BLaER1 treated with 17β-estradiol and CSF1 and Interleukin-3, amounts not matched to agents 10 nM and 100 nM (cell line): Measurements from ENCODE around the gene ZC3H7A.

Experiments
- H3K27ac ChIP-seq, 11 experiments: shearing (Covaris generic); formaldehyde crosslinking; 2 replicates each; pipeline ENCODE4 v1.8.1; 2022
- H3K27me3 ChIP-seq, 11 experiments: shearing (Covaris generic); formaldehyde crosslinking; 2 replicates each; pipeline ENCODE4 v1.8.1; 2022
- H3K36me3 ChIP-seq, 11 experiments: shearing (Covaris generic); formaldehyde crosslinking; 2 replicates each; pipeline ENCODE4 v1.8.1; 2022
- H3K4me1 ChIP-seq, 10 experiments: shearing (Covaris generic); formaldehyde crosslinking; 2 replicates each; pipeline ENCODE4 v1.8.1; 2022
- H3K4me2 ChIP-seq, 11 experiments: shearing (Covaris generic); formaldehyde crosslinking; 2 replicates each; pipeline ENCODE4 v1.8.1; 2022
- H3K4me3 ChIP-seq, 10 experiments: shearing (Covaris generic); formaldehyde crosslinking; 2 replicates each; pipeline ENCODE4 v1.8.1; 2022
- H3K9ac ChIP-seq, 11 experiments: shearing (Covaris generic); formaldehyde crosslinking; 2 replicates each; pipeline ENCODE4 v1.8.1; 2022
- H3K9me3 ChIP-seq, 11 experiments: shearing (Covaris generic); formaldehyde crosslinking; replicated peaks in 1 of 11; 2 replicates each; pipeline ENCODE4 v1.8.1; 2022
- H4K20me1 ChIP-seq, 11 experiments: shearing (Covaris generic); formaldehyde crosslinking; 2 replicates each; pipeline ENCODE4 v1.8.1; 2022
- Cebpa-rat ChIP-seq, 11 experiments: shearing (Covaris generic); IDR thresholded peaks; 2 replicates each; pipeline ENCODE4 v1.8.1; 2022

Gene ZC3H7A

DNA sequence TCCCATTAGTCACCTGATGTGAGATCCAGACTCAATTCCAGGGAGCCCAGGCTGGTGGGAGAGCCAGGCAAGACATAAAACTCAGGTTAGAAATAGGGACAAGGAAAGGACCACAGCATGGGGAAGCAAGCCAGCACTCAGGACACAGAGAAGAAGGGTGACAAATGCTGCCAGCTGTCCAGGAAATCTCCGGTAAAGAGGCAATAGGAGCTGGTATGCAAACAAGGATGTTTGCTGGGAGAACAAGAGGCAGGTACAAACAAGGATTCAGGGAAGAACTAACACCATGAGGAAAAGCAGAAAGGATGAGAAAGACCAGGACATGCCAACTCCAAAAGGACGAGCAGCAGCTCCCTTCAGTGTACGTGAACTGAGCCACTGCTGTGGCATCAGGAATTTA, 44.2 kb downstream of the ZC3H7A start:
- no peak overlapping the region for H3K9ac ChIP-seq
- H3K27ac ChIP-seq = no peak overlapping the region
- H3K27me3 ChIP-seq = no peaks in the 10 kb centered on the region
- no peak for TF ChIP-seq Cebpa-rat (IDR thresholded peaks at IDR 0.05)
- peaks cover 88 to 100% (median 95%) of the 10 kb centered on the region in 11 experiments for H3K36me3 ChIP-seq
- no peak overlapping the region for H3K4me2 ChIP-seq
- peaks cover 0 to 16% (median under 1%) of the 10 kb centered on the region in 10 experiments; a peak in 8 of 20 replicates for H3K4me1 ChIP-seq
- peaks cover 0 to 25% (median 0%) of the 10 kb centered on the region in 11 experiments; a peak in 6 of 22 replicates for H4K20me1 ChIP-seq
- no peaks in the 10 kb centered on the region for H3K9me3 ChIP-seq
- H3K4me3 ChIP-seq = no peak overlapping the region

DNA sequence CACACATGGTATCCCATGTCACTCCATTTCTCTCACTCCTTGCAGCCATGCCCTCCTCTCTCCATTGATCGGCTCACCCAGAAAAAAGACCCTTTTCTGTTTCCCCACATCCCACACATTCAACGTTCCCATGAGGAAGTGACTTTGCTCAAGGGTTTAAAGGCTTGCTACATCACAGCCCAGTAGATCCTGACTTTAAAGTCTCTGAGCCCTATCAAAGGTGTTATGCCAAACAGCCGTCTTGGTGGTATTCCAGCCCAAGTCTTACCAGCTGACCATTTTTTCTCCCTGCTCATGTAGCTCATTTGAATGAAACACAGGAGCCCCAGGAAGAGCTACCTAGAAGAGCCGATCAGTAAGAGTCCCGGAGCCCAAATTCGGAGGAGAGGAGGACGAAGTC, 47.0 kb downstream of the ZC3H7A start:
- Histone ChIP-seq H3K36me3 (peaks cover 62 to 80% (median 73%) of the 10 kb centered on the region in 11 experiments), H3K4me1 (peaks cover 0 to 19% (median 0%) of the 10 kb centered on the region in 10 experiments; a peak in 6 of 20 replicates), H3K9me3 (no peaks in the 10 kb centered on the region), H3K27me3 (no peaks in the 10 kb centered on the region), H4K20me1 (peaks cover 0 to 25% (median 0%) of the 10 kb centered on the region in 11 experiments; a peak in 4 of 22 replicates), H3K4me2 (no peak overlapping the region), H3K4me3 (no peak overlapping the region), H3K9ac (no peak overlapping the region), H3K27ac (no peak overlapping the region)
- no peak for TF ChIP-seq Cebpa-rat (IDR thresholded peaks at IDR 0.05)

DNA sequence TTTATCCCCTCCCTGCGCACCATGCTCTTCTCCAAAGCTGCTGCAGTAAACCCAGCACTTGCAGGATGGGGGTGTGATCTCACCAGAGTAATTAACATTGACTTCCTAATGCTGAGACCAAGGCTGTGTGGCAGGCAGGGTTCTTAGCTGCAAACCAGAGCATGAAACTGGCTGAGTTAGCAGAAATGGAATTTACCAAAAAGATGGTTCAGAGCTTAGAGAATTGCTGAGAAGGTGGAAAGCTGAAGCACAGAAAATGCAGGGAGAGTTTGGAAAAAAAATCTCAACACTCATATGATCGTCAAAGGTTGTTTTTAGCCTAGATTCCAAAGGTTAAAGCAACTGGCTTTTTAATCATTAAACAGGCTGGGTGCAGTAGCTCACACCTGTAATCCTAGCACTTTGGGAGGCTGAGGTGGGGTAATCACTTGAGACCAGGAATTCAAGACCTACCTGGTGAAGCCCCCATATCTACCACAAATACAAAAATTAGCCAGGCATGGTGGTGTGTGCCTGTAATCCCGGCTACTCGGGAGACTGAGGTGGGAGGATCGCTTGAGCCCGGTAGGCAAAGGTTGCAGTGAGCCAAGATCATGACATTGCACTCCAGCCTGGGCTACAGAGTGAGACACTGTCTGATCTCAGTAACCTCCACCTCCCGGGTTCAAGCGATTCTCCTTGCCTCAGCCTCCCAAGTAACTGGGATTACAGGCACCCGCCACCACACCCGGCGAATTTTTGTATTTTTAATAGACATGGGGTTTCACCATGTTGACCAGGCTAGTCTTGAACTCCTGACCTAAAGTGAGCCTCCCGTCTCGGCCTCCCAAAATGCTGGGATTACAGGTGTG, 48.4 kb downstream of the ZC3H7A start:
- Histone ChIP-seq H3K36me3 (peaks cover 49 to 66% (median 59%) of the 10 kb centered on the region in 11 experiments), H3K27me3 (no peaks in the 10 kb centered on the region), H3K9me3 (no peaks in the 10 kb centered on the region), H3K4me3 (no peak overlapping the region), H3K27ac (peak overlapping the region in 2 of 11 experiments; percentile 31 to 32; a peak in 3 of 22 replicates), H3K4me2 (peak overlapping the region in 3 of 11 experiments; percentile 14 to 82 (median 61); a peak in 5 of 22 replicates), H3K9ac (no peak overlapping the region), H3K4me1 (peaks cover 4 to 24% (median 7%) of the 10 kb centered on the region in 10 experiments; a peak in 19 of 20 replicates), H4K20me1 (peaks cover 0 to 20% (median 0%) of the 10 kb centered on the region in 11 experiments; a peak in 3 of 22 replicates)
- TF ChIP-seq Cebpa-rat (IDR thresholded peaks at IDR 0.05) = no peak

DNA sequence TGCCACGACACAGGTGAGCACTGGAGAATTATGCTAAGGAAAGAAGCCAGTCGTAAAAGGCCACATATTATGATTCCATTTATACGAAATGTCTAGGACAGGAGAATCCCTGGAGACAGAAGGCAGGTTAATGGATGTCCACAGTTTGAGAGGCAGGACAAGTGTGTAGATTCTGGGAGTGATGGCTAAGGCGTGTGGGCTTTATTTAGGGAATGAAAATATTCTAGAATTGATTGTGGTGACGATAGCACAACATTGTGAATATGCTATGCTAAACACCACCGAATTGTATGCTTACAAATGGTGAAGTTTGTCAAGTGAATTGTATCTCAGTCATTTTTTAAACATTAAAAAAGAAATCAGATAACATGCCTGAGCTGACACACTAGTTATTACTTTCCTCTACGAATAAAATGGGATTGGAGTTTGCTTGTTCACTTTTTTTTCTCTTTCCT, 49.1 kb downstream of the ZC3H7A start:
- TF ChIP-seq Cebpa-rat (IDR thresholded peaks at IDR 0.05) = no peak
- no peak overlapping the region for H3K9ac ChIP-seq
- H3K4me1 ChIP-seq = peaks cover 10 to 29% (median 13%) of the 10 kb centered on the region in 10 experiments
- no peaks in the 10 kb centered on the region for H3K9me3 ChIP-seq
- peak overlapping the region in 3 of 11 experiments; percentile 14 to 82 (median 61); a peak in 4 of 22 replicates for H3K4me2 ChIP-seq
- peaks cover 0 to 15% (median 0%) of the 10 kb centered on the region in 11 experiments; a peak in 3 of 22 replicates for H4K20me1 ChIP-seq
- no peak overlapping the region for H3K4me3 ChIP-seq
- no peaks in the 10 kb centered on the region for H3K27me3 ChIP-seq
- H3K36me3 ChIP-seq = peaks cover 42 to 59% (median 52%) of the 10 kb centered on the region in 11 experiments
- no peak overlapping the region for H3K27ac ChIP-seq

DNA sequence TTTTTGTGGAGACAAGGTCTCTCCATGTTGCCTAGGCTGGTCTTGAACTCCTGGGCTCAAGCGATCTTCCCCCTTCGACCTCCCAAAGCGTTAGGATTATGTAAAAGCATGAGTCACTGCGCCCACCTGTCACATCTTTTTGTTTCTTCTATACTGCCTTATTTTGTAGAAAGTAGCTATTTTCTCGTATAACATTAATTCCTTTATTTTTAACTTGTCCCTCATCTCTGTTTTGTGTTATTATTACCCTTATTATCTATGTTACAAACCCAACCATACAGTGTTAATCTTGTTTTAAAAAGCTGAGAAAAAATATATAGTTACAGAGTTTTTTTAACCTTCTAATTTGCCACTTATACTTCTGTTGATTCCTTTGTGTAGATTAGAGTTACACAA, 53.0 kb downstream of the ZC3H7A start:
- peaks cover 35 to 52% (median 39%) of the 10 kb centered on the region in 10 experiments for H3K4me1 ChIP-seq
- H3K9me3 ChIP-seq = no peaks in the 10 kb centered on the region
- peak overlapping the region in 2 of 11 experiments; percentile 48 to 96; a peak in 5 of 22 replicates for H3K9ac ChIP-seq
- H4K20me1 ChIP-seq = peaks cover 18 to 37% (median 27%) of the 10 kb centered on the region in 11 experiments; a peak in 21 of 22 replicates
- no peak overlapping the region for H3K4me3 ChIP-seq
- peak overlapping the region in 10 of 11 experiments; percentile 85 to 97 (median 93); a peak in 19 of 22 replicates for H3K27ac ChIP-seq
- H3K36me3 ChIP-seq = peaks cover 3 to 20% (median 13%) of the 10 kb centered on the region in 11 experiments
- H3K27me3 ChIP-seq = no peaks in the 10 kb centered on the region
- H3K4me2 ChIP-seq = peak overlapping the region; percentile 76 to 95 (median 86)
- no peak for TF ChIP-seq Cebpa-rat (IDR thresholded peaks at IDR 0.05)

DNA sequence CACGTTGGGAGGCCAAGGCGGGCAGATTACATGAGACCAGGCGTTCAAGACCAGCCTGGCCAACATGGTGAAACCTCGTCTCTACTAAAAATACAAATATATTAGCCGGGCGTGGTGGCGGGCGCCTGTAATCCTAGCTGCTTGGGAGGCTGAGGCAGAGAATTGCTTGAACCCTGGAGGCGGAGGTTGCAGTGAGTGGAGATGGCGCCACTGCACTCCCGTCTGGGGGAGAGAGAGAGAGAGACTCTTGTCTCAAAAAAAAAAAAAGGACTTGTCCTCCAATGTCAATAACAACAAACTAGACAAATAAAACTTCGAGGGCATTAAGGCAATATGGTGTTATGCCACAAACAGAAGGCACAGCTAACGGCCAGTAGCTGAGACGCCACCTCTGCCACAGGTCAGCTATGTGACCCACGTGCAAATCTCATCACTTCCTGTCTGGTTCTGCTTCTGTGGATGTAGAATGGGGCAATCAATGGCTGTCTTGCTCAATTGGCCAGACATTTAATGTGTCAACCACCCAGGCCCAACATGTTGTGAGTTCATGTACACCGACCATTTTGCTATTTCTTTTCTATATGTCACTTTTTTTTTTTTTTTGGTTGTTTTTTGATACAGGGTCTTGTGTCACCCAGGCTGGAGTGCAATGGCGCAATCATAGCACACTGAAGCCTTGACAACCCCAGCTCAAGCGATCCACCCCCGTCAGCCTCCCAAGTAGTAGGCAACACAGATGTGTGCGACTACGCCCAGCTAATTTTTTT, 53.6 kb downstream of the ZC3H7A start:
- H3K4me3 ChIP-seq = peak overlapping the region; percentile 85 to 98 (median 94)
- peak overlapping the region; percentile 85 to 97 (median 91) for H3K27ac ChIP-seq
- H4K20me1 ChIP-seq = peaks cover 24 to 40% (median 33%) of the 10 kb centered on the region in 11 experiments; a peak in 21 of 22 replicates
- peaks cover 41 to 53% (median 45%) of the 10 kb centered on the region in 10 experiments for H3K4me1 ChIP-seq
- no peaks in the 10 kb centered on the region for H3K9me3 ChIP-seq
- H3K4me2 ChIP-seq = peak overlapping the region; percentile 76 to 95 (median 86)
- H3K9ac ChIP-seq = peak overlapping the region; percentile 84 to 98 (median 93)
- peaks cover 1 to 17% (median 9%) of the 10 kb centered on the region in 11 experiments; a peak in 17 of 22 replicates for H3K36me3 ChIP-seq
- TF ChIP-seq Cebpa-rat (IDR thresholded peaks at IDR 0.05) = peak in 10 of 11 experiments; percentile 41 to 83 (median 63); a peak in 15 of 22 replicates
- H3K27me3 ChIP-seq = no peaks in the 10 kb centered on the region

DNA sequence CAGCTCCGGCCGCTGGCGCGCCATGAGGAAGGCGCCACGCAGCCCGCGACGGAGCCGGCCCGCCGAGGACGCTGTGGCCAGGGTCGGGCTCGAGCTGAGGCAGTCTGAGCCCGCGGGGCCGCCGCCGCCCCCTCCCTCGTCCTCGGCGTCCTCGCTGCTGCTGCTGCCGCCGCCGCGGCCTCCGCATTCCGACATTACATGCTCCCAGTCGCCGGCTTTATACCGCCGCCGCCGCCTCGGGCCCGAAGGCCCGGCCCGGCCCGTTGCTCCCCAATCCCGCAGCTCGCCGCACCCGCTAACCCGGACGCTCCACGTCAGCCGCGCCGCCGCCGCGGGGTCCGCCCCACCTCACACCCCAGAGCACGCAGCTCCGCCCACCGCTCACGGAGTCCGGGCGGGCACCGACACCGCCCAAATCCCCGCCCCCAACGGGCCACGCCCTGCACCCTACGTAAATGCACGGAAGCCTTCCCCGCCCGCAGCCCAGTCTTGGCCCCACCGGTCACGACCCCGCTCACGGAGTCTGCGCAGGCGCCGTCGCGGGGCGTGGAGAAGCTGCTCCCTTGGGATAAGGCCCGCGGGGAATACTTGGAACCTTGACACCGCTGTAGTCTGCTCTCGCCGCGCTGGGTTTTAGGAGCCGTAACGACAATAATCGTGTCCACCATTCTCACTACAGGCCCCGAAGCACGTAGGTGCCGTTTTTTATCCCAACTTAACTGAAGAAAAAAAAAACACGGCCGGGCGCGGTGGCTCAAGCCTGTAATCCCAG, 54.3 kb downstream of the ZC3H7A start, which contains the start of gene TXNDC11:
Gene TXNDC11 (minus strand): TSS at position 322 of the 772 bp plus-strand sequence. CDS start 127 bp downstream, at position 195.
- peaks cover 30 to 48% (median 40%) of the 10 kb centered on the region in 11 experiments for H4K20me1 ChIP-seq
- no peaks in the 10 kb centered on the region for H3K27me3 ChIP-seq
- no peak for TF ChIP-seq Cebpa-rat (IDR thresholded peaks at IDR 0.05)
- H3K27ac ChIP-seq = peak within 1 kb of the TSS; percentile 85 to 97 (median 91)
- no peaks in the 10 kb centered on the region for H3K9me3 ChIP-seq
- peak within 1 kb of the TSS; percentile 85 to 98 (median 94) for H3K4me3 ChIP-seq
- peaks cover under 1 to 22% (median 13%) of the 10 kb centered on the region in 11 experiments; a peak in 13 of 22 replicates for H3K36me3 ChIP-seq
- H3K4me2 ChIP-seq = peak within 1 kb of the TSS; percentile 86 to 96 (median 92)
- peaks cover 47 to 56% (median 50%) of the 10 kb centered on the region in 10 experiments for H3K4me1 ChIP-seq
- H3K9ac ChIP-seq = peak within 1 kb of the TSS; percentile 84 to 98 (median 93)
